Motor neuron (in vitro differentiated cells): ENCODE measurements around the gene NUP93. TPM values are rescaled to one million over a fixed set of nuclear protein-coding genes. Genes with fewer than 3 reads are reported as not detected.
"Not testable (repeated sequence)": the region's sequence is repeated elsewhere in the genome, so short reads cannot be mapped to it uniquely, and the experiment has no call there.

Source experiments
- ATAC-seq, 8 experiments: fragments of 200-7000 bp; cut with Tn5 transposase; replicated peaks in 6 of 8; 2 replicates each; pipeline ENCODE4 v1.8.0; 2021; ENCODE audit warnings: mild to moderate bottlenecking in 8 of 8, moderate library complexity in 8 of 8
- H3K27ac ChIP-seq, 2 donors: fragments of 250-450 bp; sonication (Bioruptor Pico); 2 replicates each; pipeline ENCODE4 v1.9.0; 2021; ENCODE audit warnings: antibody characterized with exemption in 2 of 2, mild to moderate bottlenecking in 2 of 2, moderate library complexity in 1 of 2
- H3K4me1 ChIP-seq, 2 donors: fragments of 250-450 bp; sonication (Bioruptor Pico); replicated peaks in 1 of 2; 2 replicates each; pipeline ENCODE4 v1.6.1; 2021; ENCODE audit warnings: antibody characterized with exemption in 2 of 2, mild to moderate bottlenecking in 2 of 2, moderate library complexity in 1 of 2
- H3K4me3 ChIP-seq, 5 donors: fragments of 250-450 bp; sonication (Bioruptor Pico); 2 replicates each; pipeline ENCODE4 v1.9.0; 2021; ENCODE audit warnings: antibody characterized with exemption in 5 of 5, mild to moderate bottlenecking in 5 of 5, moderate library complexity in 4 of 5
- WGBS, 10 experiments: fragments of 450-650 bp; shearing (Covaris generic); methylation state at CpG; one replicate each; pipeline ENCODE4 v1.0.0; 2022; 5-methylcytosine and 5-hydroxymethylcytosine counted together
- in situ Hi-C, 9 experiments: fragments of 400-800 bp; cut with MboI; loops; one replicate each; pipeline ENCODE4 v1.15.0; 2021; ENCODE audit warnings: low sequenced_read_pairs in 9 of 9, low pct_unique_long_range_greater_than_20kb in 2 of 9; ENCODE audit not compliant: unreplicated experiment in 9 of 9
- total RNA-seq, 8 experiments: library from RNA; unstranded; fragments of 300-600 nt; gene quantifications; 2 replicates each; pipeline versions ENCODE4 v1.2.3 to v1.2.4, GENCODE V29; 2022

NUP93 gene
- total RNA-seq, 8 experiments from 2014 or later, result 48.6 to 123 (median 95.5) TPM

GRCh38 chr16:56879276-56879675 is 149.3 kb downstream of the NUP93 start:
- in situ Hi-C loops, result no loop called here
- H3K4me1 ChIP-seq, result no peaks in the 10 kb centered on the region
- H3K27ac ChIP-seq, result no peak overlapping the region
- no peak overlapping the region for H3K4me3 ChIP-seq
- WGBS, 10 experiments, result 80 to 90% (median 83%) methylated on average over 1 to 4 of the region's 9 CpGs; no CpG with 5 or more reads in 7 of the 10 experiments
- ATAC-seq, result no peak

- no peak overlapping the region for H3K4me3 ChIP-seq
- no peak overlapping the region for H3K27ac ChIP-seq
- WGBS, 10 experiments, result 62 to 100% (median 77%) methylated on average over 1 to 8 of the region's 12 CpGs; no CpG with 5 or more reads in 5 of the 10 experiments
- no peaks in the 10 kb centered on the region for H3K4me1 ChIP-seq
- ATAC-seq, result no peak
- in situ Hi-C loops, result no loop called here
These were observed 150.2 kb downstream of the NUP93 start for GRCh38 chr16:56880176-56880575.

- 74 to 84% (median 83%) methylated on average over 1 to 3 of the region's 4 CpGs; no CpG with 5 or more reads in 6 of the 10 experiments for WGBS, 10 experiments
- no peaks in the 10 kb centered on the region for H3K4me1 ChIP-seq
- in situ Hi-C loops, result no loop called here
- H3K27ac ChIP-seq, result no peak overlapping the region
- no peak overlapping the region for H3K4me3 ChIP-seq
- no peak for ATAC-seq
These were observed 150.8 kb downstream of the NUP93 start for GRCh38 chr16:56880685-56881084.

- no peaks in the 10 kb centered on the region for H3K4me1 ChIP-seq
- no peak overlapping the region for H3K27ac ChIP-seq
- in situ Hi-C loops, result no loop called here
- no peak for ATAC-seq
- H3K4me3 ChIP-seq, result no peak overlapping the region
- WGBS, 10 experiments, result 49 to 80% (median 55%) methylated on average over 1 to 4 of the region's 8 CpGs; no CpG with 5 or more reads in 6 of the 10 experiments
These were observed 152.3 kb downstream of the NUP93 start for GRCh38 chr16:56882077-56882800.

- no peak for ATAC-seq
These were observed 153.7 kb downstream of the NUP93 start for GRCh38 chr16:56883586-56883985.

GRCh38 chr16:56884026-56884582 is 154.2 kb downstream of the NUP93 start:
- ATAC-seq, result no peak
- H3K4me1 ChIP-seq, result no peaks in the 10 kb centered on the region
- no peak overlapping the region for H3K27ac ChIP-seq
- WGBS, 10 experiments, result 95 to 100% methylated on average over 1 to 4 of the region's 14 CpGs; no CpG with 5 or more reads in 8 of the 10 experiments
- no peak overlapping the region for H3K4me3 ChIP-seq
- in situ Hi-C loops, result no loop called here

More at GRCh38 chr16:56883586-56883985, 153.7 kb downstream of the NUP93 start:
- 80% methylated on average over 1 of the region's 2 CpGs; no CpG with 5 or more reads in 9 of the 10 experiments for WGBS, 10 experiments
- no peak overlapping the region for H3K27ac ChIP-seq
- no peaks in the 10 kb centered on the region for H3K4me1 ChIP-seq
- H3K4me3 ChIP-seq, result no peak overlapping the region
- in situ Hi-C loops, result no loop called here

- ATAC-seq, H3K4me1 ChIP-seq, in situ Hi-C loops, H3K27ac ChIP-seq, H3K4me3 ChIP-seq: not testable (repeated sequence)
- WGBS, 10 experiments, result 68 to 90% (median 82%) methylated on average over 1 to 7 of the region's 13 CpGs; no CpG with 5 or more reads in 4 of the 10 experiments
These were observed 155.0 kb downstream of the NUP93 start for GRCh38 chr16:56884929-56885328.

GRCh38 chr16:56885446-56886162 is 155.7 kb downstream of the NUP93 start:
- no peak for ATAC-seq
- Histone ChIP-seq H3K4me3 (no peak overlapping the region), H3K27ac (no peak overlapping the region), H3K4me1 (no peaks in the 10 kb centered on the region)
- in situ Hi-C loops, result no loop called here
- 53 to 100% (median 88%) methylated on average over 1 to 4 of the region's 9 CpGs; no CpG with 5 or more reads in 4 of the 10 experiments for WGBS, 10 experiments

- in situ Hi-C loops, result no loop called here
- H3K4me3 ChIP-seq, result no peak overlapping the region
- ATAC-seq, result no peak
- H3K4me1 ChIP-seq, result no peaks in the 10 kb centered on the region
- no peak overlapping the region for H3K27ac ChIP-seq
- 83 to 100% (median 100%) methylated on average over 1 to 4 of the region's 12 CpGs; no CpG with 5 or more reads in 7 of the 10 experiments for WGBS, 10 experiments
These were observed 156.4 kb downstream of the NUP93 start for GRCh38 chr16:56886296-56886695.

GRCh38 chr16:56886826-56887225 is 156.9 kb downstream of the NUP93 start:
- ATAC-seq, result no peak
- no peak overlapping the region for H3K27ac ChIP-seq
- H3K4me1 ChIP-seq, result no peaks in the 10 kb centered on the region
- WGBS, 10 experiments, result 69 to 83% (median 78%) methylated on average over 2 to 8 of the region's 9 CpGs; no CpG with 5 or more reads in 7 of the 10 experiments
- in situ Hi-C loops, result no loop called here
- no peak overlapping the region for H3K4me3 ChIP-seq

GRCh38 chr16:56888806-56889205 is 158.9 kb downstream of the NUP93 start:
- ATAC-seq, result no peak
- no peak overlapping the region for H3K4me3 ChIP-seq
- WGBS, 10 experiments, result 60 to 80% (median 67%) methylated on average over 1 of the region's 7 CpGs; no CpG with 5 or more reads in 7 of the 10 experiments
- no peak overlapping the region for H3K27ac ChIP-seq
- in situ Hi-C loops, result no loop called here
- H3K4me1 ChIP-seq, result no peaks in the 10 kb centered on the region

- WGBS, 10 experiments, result 77 to 100% (median 83%) methylated on average over 1 to 5 of the region's 5 CpGs; no CpG with 5 or more reads in 4 of the 10 experiments
- in situ Hi-C loops, result no loop called here
- ATAC-seq, result peak in 1 of 8 experiments; percentile 65
These were observed 159.3 kb downstream of the NUP93 start for GRCh38 chr16:56889206-56889605.

GRCh38 chr16:56891685-56892084 is 161.8 kb downstream of the NUP93 start:
- Histone ChIP-seq H3K27ac (no peak overlapping the region), H3K4me3 (no peak overlapping the region), H3K4me1 (no peaks in the 10 kb centered on the region)
- 33 to 93% (median 47%) methylated on average over 2 to 9 of the region's 11 CpGs; no CpG with 5 or more reads in 5 of the 10 experiments for WGBS, 10 experiments
- in situ Hi-C loops, result no loop called here
- ATAC-seq, result no peak

More at GRCh38 chr16:56889206-56889605, 159.3 kb downstream of the NUP93 start:
- Histone ChIP-seq H3K4me1 (no peaks in the 10 kb centered on the region), H3K27ac (no peak overlapping the region), H3K4me3 (no peak overlapping the region)
